GM23248 (cell line): ENCODE results near the gene NHEJ1.

Experiments
- EZH2 ChIP-seq: fragments of 200-600 bp; sonication (generic); IDR thresholded peaks from 2 replicates; pipeline ENCODE4 v1.6.1; 2018; ENCODE audit warnings: antibody characterized with exemption, mild to moderate bottlenecking; ENCODE audit not compliant: insufficient read depth, poor library complexity, severe bottlenecking
- EZH2phosphoT487 ChIP-seq: fragments of 200-600 bp; sonication (generic); IDR thresholded peaks from 2 replicates; pipeline ENCODE4 v1.6.1; 2018; ENCODE audit warnings: antibody characterized with exemption, moderate library complexity, mild to moderate bottlenecking, low read depth; ENCODE audit not compliant: insufficient read depth

DNA sequence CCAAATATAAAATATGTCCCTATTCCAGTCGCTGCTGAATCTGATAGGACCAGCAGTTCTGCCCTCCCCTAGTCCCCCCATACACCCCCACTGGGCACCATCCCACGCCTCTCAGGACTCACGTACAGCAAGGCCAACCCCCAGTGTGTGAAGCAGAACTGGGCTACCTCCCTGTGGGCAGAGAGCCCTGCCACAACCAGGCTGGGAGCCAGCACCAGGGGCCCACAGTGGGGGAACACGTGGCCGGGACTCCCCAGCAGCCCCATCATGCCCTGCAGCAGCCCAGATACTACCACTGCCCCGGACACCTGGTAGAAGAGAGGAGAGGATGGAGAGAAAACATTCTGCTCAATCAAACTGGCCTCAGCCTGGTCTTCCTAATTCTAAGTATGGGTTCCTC is 7.9 kb upstream of the NHEJ1 start:
- TF ChIP-seq EZH2phosphoT487 (no peak), EZH2 (no peak)
